NT2/D1 (cell line): ENCODE results near the gene ZNF184.

Experiments
- SUZ12 ChIP-seq: IDR thresholded peaks from 2 replicates; pipeline ENCODE4 v1.6.1; 2011; ENCODE audit not compliant: insufficient read length, insufficient read depth; ENCODE audit errors: extremely low read depth
- YY1 ChIP-seq: IDR thresholded peaks from 2 replicates; pipeline ENCODE4 v1.6.1; 2011; ENCODE audit not compliant: insufficient read length, insufficient read depth
- ZNF274 ChIP-seq: IDR thresholded peaks from 2 replicates; pipeline ENCODE4 v1.6.1; 2011; ENCODE audit warnings: mild to moderate bottlenecking, low read depth, low read length

DNA sequence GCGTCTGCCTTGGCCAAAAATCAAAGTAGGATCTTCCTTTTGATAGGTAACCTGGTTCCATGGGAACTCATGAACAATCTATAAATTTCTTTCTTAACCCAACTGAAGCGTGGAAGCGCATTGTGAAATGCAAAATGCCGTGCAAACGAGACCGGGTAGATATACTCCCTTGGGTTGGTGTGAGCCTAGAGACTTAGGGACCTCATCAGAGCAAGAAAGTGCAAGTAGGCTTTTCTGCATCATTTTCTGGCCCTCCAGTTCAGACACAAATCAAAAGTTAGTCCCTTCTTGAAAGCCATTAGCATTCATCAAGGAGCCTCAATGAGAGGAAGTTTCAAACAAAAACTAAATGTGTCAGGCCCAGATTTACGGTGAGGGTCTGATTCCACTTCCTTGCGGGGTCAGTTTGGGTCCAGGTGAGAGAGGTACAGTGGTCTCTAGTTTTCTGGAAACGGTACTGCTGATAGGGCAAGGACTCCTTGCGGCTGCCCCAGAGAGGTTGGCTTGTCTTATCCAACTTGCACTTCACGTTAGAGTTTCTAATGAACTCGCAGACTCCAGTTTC is 5.3 kb upstream of the ZNF184 start:
- TF ChIP-seq SUZ12 (no peak), ZNF274 (no peak), YY1 (no peak)
